Tibial nerve (tissue), 4 donors: ENCODE data around the gene HERC3. TPM values are rescaled to one million over a fixed set of nuclear protein-coding genes. Genes with fewer than 3 reads are reported as not detected.

Experiments used
- DNase-seq, 2 donors: peaks; one replicate each; pipeline ENCODE4 v3.0.0-alpha.2; 2019; ENCODE audit warnings: low spot score in 2 of 2
- H3K27ac ChIP-seq, 4 donors: fragments of 200-600 bp; sonication (generic) in 3 of 4; one replicate each; pipeline ENCODE4 v1.5.1; 2017 to 2019; ENCODE audit warnings: mild to moderate bottlenecking in 1 of 4
- H3K27me3 ChIP-seq, 2 donors: fragments of 200-600 bp; sonication (generic) in 1 of 2; one replicate each; pipeline versions ENCODE4 v1.5.1 to v1.6.0; 2017 to 2019
- H3K36me3 ChIP-seq, 3 donors: fragments of 200-600 bp; sonication (generic); one replicate each; pipeline ENCODE4 v1.5.1; 2018 to 2019
- H3K4me1 ChIP-seq, 4 donors: fragments of 200-600 bp; sonication (generic) in 3 of 4; one replicate each; pipeline ENCODE4 v1.5.1; 2017 to 2019
- H3K4me3 ChIP-seq, 4 donors: fragments of 200-600 bp; sonication (generic) in 3 of 4; one replicate each; pipeline ENCODE4 v1.5.1; 2017 to 2019; ENCODE audit warnings: mild to moderate bottlenecking in 1 of 4, moderate library complexity in 1 of 4
- H3K9me3 ChIP-seq, 4 donors: fragments of 200-600 bp; sonication (generic) in 3 of 4; one replicate each; pipeline ENCODE4 v1.5.1; 2017 to 2019
- CTCF ChIP-seq, 5 experiments: fragments of 200-600 bp in 3 of 5; fragments of 450-650 bp in 2 of 5; sonication (generic) in 3 of 5; IDR thresholded peaks; one replicate each; pipeline ENCODE4 v1.5.1; 2016 to 2019; ENCODE audit warnings: antibody characterized with exemption in 5 of 5, mild to moderate bottlenecking in 3 of 5, moderate library complexity in 2 of 5
- EP300 ChIP-seq, 2 donors: sonication (generic); formaldehyde crosslinking; IDR thresholded peaks; one replicate each; pipeline ENCODE4 v1.6.1; 2017; ENCODE audit warnings: antibody characterized with exemption in 2 of 2, mild to moderate bottlenecking in 1 of 2
- POLR2A ChIP-seq, 2 donors: fragments of 450-650 bp; IDR thresholded peaks; one replicate each; pipeline ENCODE4 v1.6.1; 2017; ENCODE audit warnings: antibody characterized with exemption in 2 of 2, mild to moderate bottlenecking in 2 of 2, moderate library complexity in 2 of 2
- WGBS, 2 donors: methylation state at CpG; one replicate each; pipeline ENCODE4 v1.1.5; 2018; 5-methylcytosine and 5-hydroxymethylcytosine counted together
- total RNA-seq, 4 donors: library from RNA; depleted of rRNA; stranded (reverse); fragments of >200 nt; gene quantifications; one replicate each; pipeline ENCODE4 v1.1.0, GENCODE V29; 2016

Gene HERC3
- total RNA-seq, 4 donors from 2014 or later: 30.0 to 61.0 (median 42.0) TPM

- DNase-seq: no peak
- H3K36me3 ChIP-seq: peaks cover 0 to 26% (median 0%) of the 10 kb centered on the region in 3 donors
- H3K4me3 ChIP-seq: no peak overlapping the region
- 81 to 86% methylated on average over 4 of the region's 4 CpGs for WGBS, 2 donors
- no peaks in the 10 kb centered on the region for H3K27me3 ChIP-seq
- no peaks in the 10 kb centered on the region for H3K9me3 ChIP-seq
- TF ChIP-seq POLR2A (IDR thresholded peaks at IDR 0.05): no peak
- no peak for TF ChIP-seq EP300 (IDR thresholded peaks at IDR 0.05)
- TF ChIP-seq CTCF (IDR thresholded peaks at IDR 0.05): no peak
- H3K27ac ChIP-seq: peak overlapping the region in 3 of 4 donors; percentile 15 to 76 (median 63)
- peaks cover 0 to 45% (median 7%) of the 10 kb centered on the region in 4 donors for H3K4me1 ChIP-seq
Observed at GRCh38 chr4:88738180-88738579, 145.9 kb downstream of the HERC3 start.

GRCh38 chr4:88742561-88742960 lies 150.3 kb downstream of the HERC3 start:
- H3K27me3 ChIP-seq: no peaks in the 10 kb centered on the region
- 69 to 71% methylated on average over 2 of the region's 2 CpGs for WGBS, 2 donors
- H3K27ac ChIP-seq: no peak overlapping the region
- peaks cover 0 to 43% (median 8%) of the 10 kb centered on the region in 4 donors for H3K4me1 ChIP-seq
- TF ChIP-seq POLR2A (IDR thresholded peaks at IDR 0.05) (no peak), CTCF (IDR thresholded peaks at IDR 0.05) (no peak), EP300 (IDR thresholded peaks at IDR 0.05) (no peak)
- no peak for DNase-seq
- H3K4me3 ChIP-seq: no peak overlapping the region
- H3K36me3 ChIP-seq: peaks cover 0 to 28% (median 0%) of the 10 kb centered on the region in 3 donors
- H3K9me3 ChIP-seq: no peaks in the 10 kb centered on the region

- no peak for DNase-seq
- Histone ChIP-seq H3K27me3 (no peaks in the 10 kb centered on the region), H3K36me3 (peaks cover 0 to 28% (median 0%) of the 10 kb centered on the region in 3 donors), H3K4me1 (peaks cover 0 to 32% (median 5%) of the 10 kb centered on the region in 4 donors), H3K4me3 (no peak overlapping the region), H3K27ac (peak overlapping the region in 1 of 4 donors; percentile 62), H3K9me3 (no peaks in the 10 kb centered on the region)
- WGBS, 2 donors: 73% methylated on average over 3 of the region's 3 CpGs
- no peak for TF ChIP-seq POLR2A (IDR thresholded peaks at IDR 0.05)
- TF ChIP-seq EP300 (IDR thresholded peaks at IDR 0.05): no peak
- TF ChIP-seq CTCF (IDR thresholded peaks at IDR 0.05): no peak
Observed at GRCh38 chr4:88743696-88744095, 151.4 kb downstream of the HERC3 start.

- Histone ChIP-seq H3K36me3 (peaks cover 0 to 34% (median 0%) of the 10 kb centered on the region in 3 donors), H3K4me3 (no peak overlapping the region), H3K27ac (peak overlapping the region in 2 of 4 donors; percentile 62 to 70), H3K9me3 (no peaks in the 10 kb centered on the region), H3K27me3 (no peaks in the 10 kb centered on the region), H3K4me1 (peaks cover 0 to 29% (median 4%) of the 10 kb centered on the region in 4 donors)
- DNase-seq: no peak
- 76 to 88% methylated on average over 3 of the region's 3 CpGs for WGBS, 2 donors
- TF ChIP-seq EP300 (IDR thresholded peaks at IDR 0.05) (no peak), POLR2A (IDR thresholded peaks at IDR 0.05) (no peak)
Observed at GRCh38 chr4:88744609-88745008, 152.3 kb downstream of the HERC3 start.

- DNase-seq: no peak
- Histone ChIP-seq H3K4me1 (peaks cover 0 to 29% (median 4%) of the 10 kb centered on the region in 4 donors), H3K9me3 (no peaks in the 10 kb centered on the region), H3K36me3 (peaks cover 0 to 40% (median 0%) of the 10 kb centered on the region in 3 donors), H3K27ac (peak overlapping the region in 3 of 4 donors; percentile 10 to 70 (median 62)), H3K27me3 (no peaks in the 10 kb centered on the region), H3K4me3 (no peak overlapping the region)
- TF ChIP-seq EP300 (IDR thresholded peaks at IDR 0.05) (no peak), CTCF (IDR thresholded peaks at IDR 0.05) (no peak), POLR2A (IDR thresholded peaks at IDR 0.05) (no peak)
- WGBS, 2 donors: 47 to 88% methylated on average over 1 of the region's 1 CpG
Observed at GRCh38 chr4:88745175-88745574, 152.9 kb downstream of the HERC3 start.
